GM12873 (cell line): ENCODE results near the gene PAIP1.

ENCODE experiments used
- CTCF ChIP-seq: IDR thresholded peaks from 2 replicates; pipeline ENCODE4 v1.5.1; 2012; ENCODE audit warnings: low read depth, mild to moderate bottlenecking, moderate library complexity, low read length, control low read depth; ENCODE audit not compliant: insufficient read depth; ENCODE audit errors: missing control alignments

The PAIP1 gene

GRCh38 chr5:43497311-43498104, 59.4 kb downstream of the PAIP1 start:
- no peak for TF ChIP-seq CTCF

- TF ChIP-seq CTCF, result no peak
Observed at GRCh38 chr5:43491326-43491725, 65.6 kb downstream of the PAIP1 start.

- TF ChIP-seq CTCF, result no peak
Observed at GRCh38 chr5:43486353-43486752, 70.5 kb downstream of the PAIP1 start.

- no peak for TF ChIP-seq CTCF
Observed at GRCh38 chr5:43485406-43485805, 71.5 kb downstream of the PAIP1 start.

- TF ChIP-seq CTCF, result peak; percentile 72
Observed at GRCh38 chr5:43484106-43484849, 72.6 kb downstream of the PAIP1 start.

- TF ChIP-seq CTCF, result no peak
Observed at GRCh38 chr5:43483298-43484105, 73.4 kb downstream of the PAIP1 start, which contains the start of gene TMEM267. TSS of gene TMEM267 (minus strand) at chr5:43483865. CDS start at chr5:43453969, 29,896 bp downstream.
